Adrenal gland (tissue), 5 donors: ENCODE measurements around the gene HRH2.

Experiments used
- CTCF ChIP-seq, 6 experiments: fragments of 450-650 bp in 4 of 6; fragments of 200-600 bp in 2 of 6; sonication (generic) in 1 of 6; IDR thresholded peaks; 1 replicate in 5 of 6; 2 replicates in 1 of 6; pipeline versions ENCODE4 v1.5.1 to v1.8.0; 2016 to 2021; ENCODE audit warnings: antibody characterized with exemption in 6 of 6, mild to moderate bottlenecking in 2 of 6, moderate library complexity in 1 of 6
- POLR2A ChIP-seq, 2 donors: fragments of 450-650 bp; IDR thresholded peaks; one replicate each; pipeline ENCODE4 v1.6.1; 2017; ENCODE audit warnings: antibody characterized with exemption in 2 of 2, mild to moderate bottlenecking in 2 of 2, moderate library complexity in 1 of 2
- donor health status: DM: no; HTN: no; CAD: no.

- TF ChIP-seq CTCF (IDR thresholded peaks at IDR 0.05): no peak
- TF ChIP-seq POLR2A (IDR thresholded peaks at IDR 0.05): no peak
These were observed 89.7 kb downstream of the HRH2 start for GRCh38 chr5:175747539-175748060.
